Keratinocyte (primary cell): Measurements from ENCODE around the gene CUX1. TPM values are rescaled to one million over a fixed set of nuclear protein-coding genes. Genes with fewer than 3 reads are reported as not detected.

Experiments used
- DNase-seq: peaks from one replicate; pipeline ENCODE4 v3.0.0-alpha.2; 2011; ENCODE audit warnings: low read depth, missing footprints, low spot score
- FAIRE-seq: peaks from 2 replicates; lab custom pipeline; 2011; peaks lifted over from hg19 to GRCh38; lab: Jason Lieb, UNC
- H2AFZ ChIP-seq: 2 replicates; pipeline ENCODE4 v1.6.0; 2012; ENCODE audit warnings: low read length, control low read depth, inconsistent platforms; ENCODE audit not compliant: control insufficient read depth
- H3K27ac ChIP-seq: 2 replicates; pipeline ENCODE4 v1.5.1; 2011; ENCODE audit warnings: low read length; ENCODE audit not compliant: control insufficient read depth, insufficient read depth
- H3K27me3 ChIP-seq: 3 replicates; pipeline ENCODE4 v1.6.0; 2011; ENCODE audit warnings: low read length; ENCODE audit not compliant: control insufficient read depth, insufficient read depth; ENCODE audit errors: extremely low read depth
- H3K36me3 ChIP-seq, 2 experiments: 2 replicates in 1 of 2; 3 replicates in 1 of 2; pipeline ENCODE4 v1.5.1; 2011; ENCODE audit warnings: low read length in 2 of 2, mild to moderate bottlenecking in 1 of 2; ENCODE audit not compliant: control insufficient read depth in 2 of 2, insufficient read depth in 2 of 2; ENCODE audit errors: extremely low read depth in 1 of 2
- H3K4me1 ChIP-seq: 3 replicates; pipeline ENCODE4 v1.5.1; 2011; ENCODE audit warnings: low read length; ENCODE audit not compliant: control insufficient read depth, insufficient read depth; ENCODE audit errors: extremely low read depth
- H3K4me2 ChIP-seq: 3 replicates; pipeline ENCODE4 v1.6.0; 2011; ENCODE audit warnings: low read depth, low read length; ENCODE audit not compliant: control insufficient read depth, insufficient read depth; ENCODE audit errors: extremely low read depth
- H3K4me3 ChIP-seq, 3 experiments: fragments of 200-600 bp in 1 of 3; sonication (generic) in 1 of 3; 2 replicates in 2 of 3; 3 replicates in 1 of 3; pipeline ENCODE4 v1.5.1; 2011 to 2016; ENCODE audit warnings: low read length in 3 of 3, mild to moderate bottlenecking in 3 of 3, control low read depth in 2 of 3, inconsistent platforms in 1 of 3, low read depth in 1 of 3, mixed read lengths in 1 of 3, mixed run types in 1 of 3, moderate library complexity in 1 of 3; ENCODE audit not compliant: control insufficient read depth in 2 of 3, insufficient read depth in 2 of 3; ENCODE audit errors: extremely low read depth in 1 of 3
- H3K79me2 ChIP-seq: 2 replicates; pipeline ENCODE4 v1.6.0; 2012; ENCODE audit warnings: low read length; ENCODE audit not compliant: control insufficient read depth, insufficient read depth
- H3K9ac ChIP-seq: 3 replicates; pipeline ENCODE4 v1.6.0; 2011; ENCODE audit warnings: low read length; ENCODE audit not compliant: control insufficient read depth, insufficient read depth; ENCODE audit errors: extremely low read depth
- H3K9me1 ChIP-seq: 3 replicates; pipeline ENCODE4 v1.6.0; 2011; ENCODE audit warnings: low read length; ENCODE audit not compliant: control insufficient read depth, insufficient read depth; ENCODE audit errors: extremely low read depth
- H3K9me3 ChIP-seq: 2 replicates; pipeline ENCODE4 v1.5.1; 2012; ENCODE audit warnings: low read depth, low read length; ENCODE audit not compliant: control insufficient read depth
- H4K20me1 ChIP-seq: 3 replicates; pipeline ENCODE4 v1.6.0; 2011; ENCODE audit warnings: low read length; ENCODE audit not compliant: control insufficient read depth, insufficient read depth; ENCODE audit errors: extremely low read depth
- CTCF ChIP-seq, 3 experiments: IDR thresholded peaks in 1 of 3; conservative IDR thresholded peaks in 1 of 3; optimal IDR thresholded peaks in 1 of 3; 2 replicates in 2 of 3; 3 replicates in 1 of 3; pipeline versions ENCODE3 to v1.5.1; 2011; ENCODE audit warnings: low read length in 3 of 3, mild to moderate bottlenecking in 3 of 3, moderate library complexity in 2 of 3, control low read depth in 1 of 3, inconsistent platforms in 1 of 3; ENCODE audit not compliant: insufficient read depth in 2 of 3; ENCODE audit errors: extremely low read depth in 1 of 3
- EZH2 ChIP-seq: IDR thresholded peaks from one replicate; pipeline ENCODE4 v1.6.1; 2012; ENCODE audit warnings: inconsistent platforms, mild to moderate bottlenecking, low read length, moderate library complexity
- dilution Hi-C: fragments of 300-500 bp; cut with MboI; formaldehyde crosslinking; loops from one replicate; pipeline ENCODE4 v1.7.0; 2020; ENCODE audit warnings: low sequenced_read_pairs; ENCODE audit not compliant: extremely low pct_ligation_motif_present
- polyA plus RNA-seq, 5 experiments: library from polyadenylated mRNA; depleted of rRNA in 3 of 5; stranded (reverse) in 3 of 5; stranded (forward) in 1 of 5; unstranded in 1 of 5; fragments of >200 nt; gene quantifications; 1 replicate in 1 of 5; 2 replicates in 3 of 5; 3 replicates in 1 of 5; pipeline versions ENCODE4 v1.2.1 to v1.2.3, GENCODE V29; 2011 to 2012; ENCODE audit warnings: missing spikeins in 2 of 5, low read depth in 1 of 5, low replicate concordance in 1 of 5

CUX1 gene
- polyA plus RNA-seq, 1 donor (not counting 4 experiments of a cell fraction or from before 2014, with no cell fraction given): 18.3 TPM

GRCh38 chr7:102193806-102194205 is 376.4 kb downstream of the CUX1 start:
- dilution Hi-C loops: no loop called here
- FAIRE-seq (no peak), DNase-seq (no peak)
- Histone ChIP-seq H3K79me2 (no peaks in the 10 kb centered on the region), H3K27me3 (no peaks in the 10 kb centered on the region), H3K27ac (no peak overlapping the region), H4K20me1 (no peaks in the 10 kb centered on the region), H3K9ac (no peak overlapping the region), H3K9me1 (no peaks in the 10 kb centered on the region), H2AFZ (no peak overlapping the region), H3K4me2 (no peak overlapping the region), H3K4me3 (no peak overlapping the region), H3K9me3 (no peaks in the 10 kb centered on the region), H3K36me3 (peaks cover 0 to 7% of the 10 kb centered on the region in 2 experiments), H3K4me1 (no peaks in the 10 kb centered on the region)
- TF ChIP-seq CTCF (optimal IDR thresholded peaks at IDR 0.05 in 1 of 3, IDR thresholded peaks at IDR 0.05 in 1 of 3, conservative IDR thresholded peaks at IDR 0.05 in 1 of 3; ENCODE audit: extremely low read depth in 1 of 3, insufficient read depth in 2 of 3, low read length in 3 of 3): no peak

- no peak for FAIRE-seq
- H3K79me2 ChIP-seq: no peaks in the 10 kb centered on the region
- dilution Hi-C loops: no loop called here
- no peaks in the 10 kb centered on the region for H3K27me3 ChIP-seq
- no peak overlapping the region for H3K4me2 ChIP-seq
- no peaks in the 10 kb centered on the region for H3K9me3 ChIP-seq
- H3K4me3 ChIP-seq: no peak overlapping the region
- TF ChIP-seq EZH2 (no peak), CTCF (optimal IDR thresholded peaks at IDR 0.05 in 1 of 3, IDR thresholded peaks at IDR 0.05 in 1 of 3, conservative IDR thresholded peaks at IDR 0.05 in 1 of 3; ENCODE audit: extremely low read depth in 1 of 3, insufficient read depth in 2 of 3, low read length in 3 of 3) (no peak)
- no peaks in the 10 kb centered on the region for H4K20me1 ChIP-seq
- H3K4me1 ChIP-seq: no peaks in the 10 kb centered on the region
- no peak for DNase-seq
- peaks cover 0 to 9% of the 10 kb centered on the region in 2 experiments for H3K36me3 ChIP-seq
- no peaks in the 10 kb centered on the region for H3K9me1 ChIP-seq
- H3K9ac ChIP-seq: no peak overlapping the region
- no peak overlapping the region for H3K27ac ChIP-seq
- no peak overlapping the region for H2AFZ ChIP-seq
Measured at GRCh38 chr7:102195361-102195760, 377.9 kb downstream of the CUX1 start.
